ENCODE data around the gene PARP2.
"Not testable (repeated sequence)": the region's sequence is repeated elsewhere in the genome, so short reads cannot be mapped to it uniquely, and the experiment has no call there.

The PARP2 gene

GRCh38 chr14:20343092-20343861 is at the start of gene PARP2:
Gene PARP2 (plus strand): TSS chr14:20343635. CDS start chr14:20343642, 7 bp downstream.
- peak; percentile 100 for DNase-seq

- no peak for DNase-seq
Observed at GRCh38 chr14:20294636-20295035, 48.8 kb upstream of the PARP2 start.

GRCh38 chr14:20295067-20295466 is 48.4 kb upstream of the PARP2 start:
- DNase-seq, result no peak

- no peak for DNase-seq
Observed at GRCh38 chr14:20302042-20302755, 41.2 kb upstream of the PARP2 start.

GRCh38 chr14:20305265-20306078 is 38.0 kb upstream of the PARP2 start, which contains the start of gene TTC5:
Gene TTC5 (minus strand): TSS chr14:20305951. CDS start chr14:20305937, 14 bp downstream.
- peak; percentile 74 to 86 for DNase-seq

GRCh38 chr14:20306079-20306423 is 37.4 kb upstream of the PARP2 start:
- DNase-seq, result no peak

- DNase-seq, result no peak
Observed at GRCh38 chr14:20314026-20314425, 29.4 kb upstream of the PARP2 start.

- DNase-seq, result no peak
Observed at GRCh38 chr14:20317720-20318119, 25.7 kb upstream of the PARP2 start.

GRCh38 chr14:20327005-20327869 is 16.2 kb upstream of the PARP2 start:
- peak; percentile 63 to 81 for DNase-seq

GRCh38 chr14:20328705-20329104 is 14.7 kb upstream of the PARP2 start:
- DNase-seq, result no peak

- DNase-seq, result no peak
Observed at GRCh38 chr14:20329355-20329754, 14.1 kb upstream of the PARP2 start.

- DNase-seq, result no peak
Observed at GRCh38 chr14:20331053-20331613, 12.3 kb upstream of the PARP2 start.

GRCh38 chr14:20332431-20332787 is 11.0 kb upstream of the PARP2 start:
- no peak for DNase-seq

- DNase-seq, result peak; percentile 93 to 97
Observed at GRCh38 chr14:20332788-20333493, 10.5 kb upstream of the PARP2 start, which contains the start of gene CCNB1IP1. Gene CCNB1IP1 (minus strand): TSS chr14:20333279. CDS start chr14:20316523, 16,756 bp downstream.

- DNase-seq, result no peak
Observed at GRCh38 chr14:20333494-20333841, 10.0 kb upstream of the PARP2 start.

GRCh38 chr14:20334017-20334416 is 9.4 kb upstream of the PARP2 start:
- no peak for DNase-seq

- DNase-seq, result not testable (repeated sequence)
Observed at GRCh38 chr14:20341032-20341431, 2.4 kb upstream of the PARP2 start.

GRCh38 chr14:20341646-20342045 is 1.8 kb upstream of the PARP2 start:
- no peak for DNase-seq

- DNase-seq, result no peak
Observed at GRCh38 chr14:20343862-20344220, 406 bp downstream of the PARP2 start.

- no peak for DNase-seq
Observed at GRCh38 chr14:20345366-20345765, 1.9 kb downstream of the PARP2 start.

GRCh38 chr14:20346713-20347112 is 3.3 kb downstream of the PARP2 start:
- DNase-seq, result no peak

- DNase-seq, result no peak
Observed at GRCh38 chr14:20347747-20348146, 4.3 kb downstream of the PARP2 start.
